ENCODE data around the gene CUL9. TPM values are rescaled to one million over a fixed set of nuclear protein-coding genes. Genes with fewer than 3 reads are reported as not detected.

Gene CUL9
- total and polyA plus RNA-seq, 2 experiments from 2014 or later: 2.6 to 11.3 TPM

DNA sequence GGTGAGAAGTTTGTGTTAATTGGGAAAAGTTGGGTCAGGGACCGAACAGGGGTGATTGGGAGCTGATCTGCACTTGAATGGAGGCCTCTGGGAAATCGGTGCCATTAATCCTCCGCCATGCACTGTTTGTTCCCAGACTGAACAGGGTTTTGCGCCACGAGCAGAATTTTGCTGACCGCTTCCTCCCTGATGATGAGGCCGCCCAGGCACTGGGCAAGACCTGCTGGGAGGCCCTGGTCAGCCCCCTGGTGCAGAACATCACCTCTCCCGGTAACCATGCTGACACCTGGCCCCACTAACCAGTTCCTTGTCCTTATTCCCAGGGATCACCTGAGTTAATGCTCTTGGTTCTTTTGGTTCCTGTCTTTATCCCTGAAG, 21.7 kb downstream of the CUL9 start (continued):
- TF ChIP-seq ZNF114 (CRISPR knock-in tag; IDR thresholded peaks at IDR 0.05): no peak

DNA sequence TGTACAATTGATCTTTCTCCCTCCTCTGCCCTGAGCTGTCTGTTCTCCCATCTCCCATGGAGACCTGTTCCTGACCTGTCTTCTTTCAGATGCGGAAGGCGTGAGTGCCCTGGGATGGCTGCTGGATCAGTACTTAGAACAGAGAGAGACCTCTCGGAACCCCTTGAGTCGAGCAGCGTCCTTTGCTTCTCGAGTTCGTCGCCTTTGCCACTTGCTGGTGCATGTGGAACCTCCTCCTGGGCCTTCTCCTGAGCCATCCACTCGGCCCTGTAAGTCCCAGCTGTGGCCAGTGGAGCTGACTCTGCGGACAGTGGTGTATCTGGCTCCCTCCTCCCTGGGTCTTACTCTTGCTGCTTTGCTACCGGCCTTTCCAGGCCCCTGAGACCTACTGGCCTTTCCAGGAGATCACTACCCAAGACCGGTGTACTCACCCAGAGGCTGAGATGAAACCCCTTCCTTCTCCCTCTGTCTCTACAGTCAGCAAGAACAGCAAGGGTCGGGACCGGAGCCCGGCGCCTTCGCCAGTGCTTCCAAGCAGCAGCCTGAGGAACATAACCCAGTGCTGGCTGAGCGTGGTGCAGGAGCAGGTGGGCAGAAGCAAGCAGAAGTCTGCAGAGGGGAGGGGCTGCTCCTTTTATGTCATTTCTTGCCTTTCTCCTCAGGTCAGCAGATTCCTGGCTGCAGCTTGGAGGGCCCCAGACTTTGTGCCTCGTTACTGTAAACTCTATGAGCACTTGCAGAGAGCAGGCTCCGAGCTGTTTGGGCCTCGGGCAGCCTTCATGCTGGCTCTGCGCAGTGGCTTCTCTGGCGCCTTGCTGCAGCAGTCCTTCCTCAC, 22.5 kb downstream of the CUL9 start:
- Mint-ChIP-seq H3K36me3 (ENCODE audit: low read depth) (no peaks in the 10 kb centered on the region), H3K4me1 (no peaks in the 10 kb centered on the region; the same call in 1 of the 3 replicates), H3K9me3 (no peaks in the 10 kb centered on the region), H3K27me3 (ENCODE audit: insufficient read depth, low read depth, poor library complexity) (peaks cover 10% of the 10 kb centered on the region), H3K27ac (no peak overlapping the region), H3K4me3 (no peak overlapping the region)
- Histone ChIP-seq H3K4me3 (no peak overlapping the region), H3K79me2 (replicated peaks; ENCODE audit: insufficient read depth) (no peaks in the 10 kb centered on the region), H3K27me3 (ENCODE audit: insufficient read depth) (no peaks in the 10 kb centered on the region), H3F3A (replicated peaks; ENCODE audit: low read depth) (no peaks in the 10 kb centered on the region), H3K4me2 (no peak overlapping the region), H2AFZ (no peak overlapping the region), H4K20me1 (replicated peaks; ENCODE audit: insufficient read depth) (no peaks in the 10 kb centered on the region), H3K9me2 (ENCODE audit: insufficient read depth) (no peaks in the 10 kb centered on the region), H3K4me1 (ENCODE audit: insufficient read depth) (no peaks in the 10 kb centered on the region), H3K36me3 (ENCODE audit: insufficient read depth) (no peaks in the 10 kb centered on the region), H3K27ac (ENCODE audit: low read depth) (no peak overlapping the region)
- ATAC-seq (peak; percentile 35; the same call in 2 of the 3 replicates), DNase-seq (ENCODE audit: low spot score) (no peak)
- TF ChIP-seq ZNF114 (CRISPR knock-in tag; IDR thresholded peaks at IDR 0.05): no peak
- no peak for TF ChIP-seq NANOG (IDR thresholded peaks at IDR 0.05; ENCODE audit: borderline replicate concordance)
- TF ChIP-seq, protein P1, sequence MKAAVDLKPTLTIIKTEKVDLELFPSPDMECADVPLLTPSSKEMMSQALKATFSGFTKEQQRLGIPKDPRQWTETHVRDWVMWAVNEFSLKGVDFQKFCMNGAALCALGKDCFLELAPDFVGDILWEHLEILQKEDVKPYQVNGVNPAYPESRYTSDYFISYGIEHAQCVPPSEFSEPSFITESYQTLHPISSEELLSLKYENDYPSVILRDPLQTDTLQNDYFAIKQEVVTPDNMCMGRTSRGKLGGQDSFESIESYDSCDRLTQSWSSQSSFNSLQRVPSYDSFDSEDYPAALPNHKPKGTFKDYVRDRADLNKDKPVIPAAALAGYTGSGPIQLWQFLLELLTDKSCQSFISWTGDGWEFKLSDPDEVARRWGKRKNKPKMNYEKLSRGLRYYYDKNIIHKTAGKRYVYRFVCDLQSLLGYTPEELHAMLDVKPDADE (IDR thresholded peaks at IDR 0.05): no peak
- no peak for TF ChIP-seq STAT1 (IDR thresholded peaks at IDR 0.05; ENCODE audit: unreplicated experiment)
- TF ChIP-seq ZNF331 (CRISPR knock-in tag; IDR thresholded peaks at IDR 0.05; ENCODE audit: low read depth): no peak
- TF ChIP-seq EZH2 (IDR thresholded peaks at IDR 0.05; ENCODE audit: low read depth, unreplicated experiment): no peak
- TF ChIP-seq, protein P2, sequence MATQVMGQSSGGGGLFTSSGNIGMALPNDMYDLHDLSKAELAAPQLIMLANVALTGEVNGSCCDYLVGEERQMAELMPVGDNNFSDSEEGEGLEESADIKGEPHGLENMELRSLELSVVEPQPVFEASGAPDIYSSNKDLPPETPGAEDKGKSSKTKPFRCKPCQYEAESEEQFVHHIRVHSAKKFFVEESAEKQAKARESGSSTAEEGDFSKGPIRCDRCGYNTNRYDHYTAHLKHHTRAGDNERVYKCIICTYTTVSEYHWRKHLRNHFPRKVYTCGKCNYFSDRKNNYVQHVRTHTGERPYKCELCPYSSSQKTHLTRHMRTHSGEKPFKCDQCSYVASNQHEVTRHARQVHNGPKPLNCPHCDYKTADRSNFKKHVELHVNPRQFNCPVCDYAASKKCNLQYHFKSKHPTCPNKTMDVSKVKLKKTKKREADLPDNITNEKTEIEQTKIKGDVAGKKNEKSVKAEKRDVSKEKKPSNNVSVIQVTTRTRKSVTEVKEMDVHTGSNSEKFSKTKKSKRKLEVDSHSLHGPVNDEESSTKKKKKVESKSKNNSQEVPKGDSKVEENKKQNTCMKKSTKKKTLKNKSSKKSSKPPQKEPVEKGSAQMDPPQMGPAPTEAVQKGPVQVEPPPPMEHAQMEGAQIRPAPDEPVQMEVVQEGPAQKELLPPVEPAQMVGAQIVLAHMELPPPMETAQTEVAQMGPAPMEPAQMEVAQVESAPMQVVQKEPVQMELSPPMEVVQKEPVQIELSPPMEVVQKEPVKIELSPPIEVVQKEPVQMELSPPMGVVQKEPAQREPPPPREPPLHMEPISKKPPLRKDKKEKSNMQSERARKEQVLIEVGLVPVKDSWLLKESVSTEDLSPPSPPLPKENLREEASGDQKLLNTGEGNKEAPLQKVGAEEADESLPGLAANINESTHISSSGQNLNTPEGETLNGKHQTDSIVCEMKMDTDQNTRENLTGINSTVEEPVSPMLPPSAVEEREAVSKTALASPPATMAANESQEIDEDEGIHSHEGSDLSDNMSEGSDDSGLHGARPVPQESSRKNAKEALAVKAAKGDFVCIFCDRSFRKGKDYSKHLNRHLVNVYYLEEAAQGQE (IDR thresholded peaks at IDR 0.05; ENCODE audit: unreplicated experiment): no peak
- TF ChIP-seq, protein P3, sequence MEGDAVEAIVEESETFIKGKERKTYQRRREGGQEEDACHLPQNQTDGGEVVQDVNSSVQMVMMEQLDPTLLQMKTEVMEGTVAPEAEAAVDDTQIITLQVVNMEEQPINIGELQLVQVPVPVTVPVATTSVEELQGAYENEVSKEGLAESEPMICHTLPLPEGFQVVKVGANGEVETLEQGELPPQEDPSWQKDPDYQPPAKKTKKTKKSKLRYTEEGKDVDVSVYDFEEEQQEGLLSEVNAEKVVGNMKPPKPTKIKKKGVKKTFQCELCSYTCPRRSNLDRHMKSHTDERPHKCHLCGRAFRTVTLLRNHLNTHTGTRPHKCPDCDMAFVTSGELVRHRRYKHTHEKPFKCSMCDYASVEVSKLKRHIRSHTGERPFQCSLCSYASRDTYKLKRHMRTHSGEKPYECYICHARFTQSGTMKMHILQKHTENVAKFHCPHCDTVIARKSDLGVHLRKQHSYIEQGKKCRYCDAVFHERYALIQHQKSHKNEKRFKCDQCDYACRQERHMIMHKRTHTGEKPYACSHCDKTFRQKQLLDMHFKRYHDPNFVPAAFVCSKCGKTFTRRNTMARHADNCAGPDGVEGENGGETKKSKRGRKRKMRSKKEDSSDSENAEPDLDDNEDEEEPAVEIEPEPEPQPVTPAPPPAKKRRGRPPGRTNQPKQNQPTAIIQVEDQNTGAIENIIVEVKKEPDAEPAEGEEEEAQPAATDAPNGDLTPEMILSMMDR (conservative IDR thresholded peaks at IDR 0.05; ENCODE audit: low read depth in 2 of 2): no peak
- TF ChIP-seq, protein P4, sequence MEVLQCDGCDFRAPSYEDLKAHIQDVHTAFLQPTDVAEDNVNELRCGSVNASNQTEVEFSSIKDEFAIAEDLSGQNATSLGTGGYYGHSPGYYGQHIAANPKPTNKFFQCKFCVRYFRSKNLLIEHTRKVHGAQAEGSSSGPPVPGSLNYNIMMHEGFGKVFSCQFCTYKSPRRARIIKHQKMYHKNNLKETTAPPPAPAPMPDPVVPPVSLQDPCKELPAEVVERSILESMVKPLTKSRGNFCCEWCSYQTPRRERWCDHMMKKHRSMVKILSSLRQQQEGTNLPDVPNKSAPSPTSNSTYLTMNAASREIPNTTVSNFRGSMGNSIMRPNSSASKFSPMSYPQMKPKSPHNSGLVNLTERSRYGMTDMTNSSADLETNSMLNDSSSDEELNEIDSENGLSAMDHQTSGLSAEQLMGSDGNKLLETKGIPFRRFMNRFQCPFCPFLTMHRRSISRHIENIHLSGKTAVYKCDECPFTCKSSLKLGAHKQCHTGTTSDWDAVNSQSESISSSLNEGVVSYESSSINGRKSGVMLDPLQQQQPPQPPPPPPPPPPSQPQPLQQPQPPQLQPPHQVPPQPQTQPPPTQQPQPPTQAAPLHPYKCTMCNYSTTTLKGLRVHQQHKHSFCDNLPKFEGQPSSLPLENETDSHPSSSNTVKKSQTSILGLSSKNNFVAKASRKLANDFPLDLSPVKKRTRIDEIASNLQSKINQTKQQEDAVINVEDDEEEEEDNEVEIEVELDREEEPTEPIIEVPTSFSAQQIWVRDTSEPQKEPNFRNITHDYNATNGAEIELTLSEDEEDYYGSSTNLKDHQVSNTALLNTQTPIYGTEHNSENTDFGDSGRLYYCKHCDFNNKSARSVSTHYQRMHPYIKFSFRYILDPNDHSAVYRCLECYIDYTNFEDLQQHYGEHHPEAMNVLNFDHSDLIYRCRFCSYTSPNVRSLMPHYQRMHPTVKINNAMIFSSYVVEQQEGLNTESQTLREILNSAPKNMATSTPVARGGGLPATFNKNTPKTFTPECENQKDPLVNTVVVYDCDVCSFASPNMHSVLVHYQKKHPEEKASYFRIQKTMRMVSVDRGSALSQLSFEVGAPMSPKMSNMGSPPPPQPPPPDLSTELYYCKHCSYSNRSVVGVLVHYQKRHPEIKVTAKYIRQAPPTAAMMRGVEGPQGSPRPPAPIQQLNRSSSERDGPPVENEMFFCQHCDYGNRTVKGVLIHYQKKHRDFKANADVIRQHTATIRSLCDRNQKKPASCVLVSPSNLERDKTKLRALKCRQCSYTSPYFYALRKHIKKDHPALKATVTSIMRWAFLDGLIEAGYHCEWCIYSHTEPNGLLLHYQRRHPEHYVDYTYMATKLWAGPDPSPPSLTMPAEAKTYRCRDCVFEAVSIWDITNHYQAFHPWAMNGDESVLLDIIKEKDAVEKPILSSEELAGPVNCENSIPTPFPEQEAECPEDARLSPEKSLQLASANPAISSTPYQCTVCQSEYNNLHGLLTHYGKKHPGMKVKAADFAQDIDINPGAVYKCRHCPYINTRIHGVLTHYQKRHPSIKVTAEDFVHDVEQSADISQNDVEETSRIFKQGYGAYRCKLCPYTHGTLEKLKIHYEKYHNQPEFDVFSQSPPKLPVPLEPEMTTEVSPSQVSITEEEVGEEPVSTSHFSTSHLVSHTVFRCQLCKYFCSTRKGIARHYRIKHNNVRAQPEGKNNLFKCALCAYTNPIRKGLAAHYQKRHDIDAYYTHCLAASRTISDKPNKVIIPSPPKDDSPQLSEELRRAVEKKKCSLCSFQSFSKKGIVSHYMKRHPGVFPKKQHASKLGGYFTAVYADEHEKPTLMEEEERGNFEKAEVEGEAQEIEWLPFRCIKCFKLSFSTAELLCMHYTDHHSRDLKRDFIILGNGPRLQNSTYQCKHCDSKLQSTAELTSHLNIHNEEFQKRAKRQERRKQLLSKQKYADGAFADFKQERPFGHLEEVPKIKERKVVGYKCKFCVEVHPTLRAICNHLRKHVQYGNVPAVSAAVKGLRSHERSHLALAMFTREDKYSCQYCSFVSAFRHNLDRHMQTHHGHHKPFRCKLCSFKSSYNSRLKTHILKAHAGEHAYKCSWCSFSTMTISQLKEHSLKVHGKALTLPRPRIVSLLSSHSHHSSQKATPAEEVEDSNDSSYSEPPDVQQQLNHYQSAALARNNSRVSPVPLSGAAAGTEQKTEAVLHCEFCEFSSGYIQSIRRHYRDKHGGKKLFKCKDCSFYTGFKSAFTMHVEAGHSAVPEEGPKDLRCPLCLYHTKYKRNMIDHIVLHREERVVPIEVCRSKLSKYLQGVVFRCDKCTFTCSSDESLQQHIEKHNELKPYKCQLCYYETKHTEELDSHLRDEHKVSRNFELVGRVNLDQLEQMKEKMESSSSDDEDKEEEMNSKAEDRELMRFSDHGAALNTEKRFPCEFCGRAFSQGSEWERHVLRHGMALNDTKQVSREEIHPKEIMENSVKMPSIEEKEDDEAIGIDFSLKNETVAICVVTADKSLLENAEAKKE (CRISPR knock-in tag; IDR thresholded peaks at IDR 0.05): no peak
- no peak for TF ChIP-seq EZH2phosphoT487 (IDR thresholded peaks at IDR 0.05; ENCODE audit: unreplicated experiment)
- TF ChIP-seq POLR2AphosphoS5 (IDR thresholded peaks at IDR 0.05; ENCODE audit: low read depth): no peak
- no peak for TF ChIP-seq CREB1 (CRISPR knock-in tag; IDR thresholded peaks at IDR 0.05; ENCODE audit: low read depth)
